ENCODE results near the gene DYNLT2B. TPM values are rescaled to one million over a fixed set of nuclear protein-coding genes. Genes with fewer than 3 reads are reported as not detected.
A peak's percentile ranks its signal among the peaks of the same experiment; 100 is the strongest.
"Not testable (repeated sequence)": the region's sequence is repeated elsewhere in the genome, so short reads cannot be mapped to it uniquely, and the experiment has no call there.

DYNLT2B gene
- total RNA-seq: 6.1 TPM
- long read RNA-seq, partial matches to known transcripts: 0 of 10 reads
- long read RNA-seq, other reads (novel, unspliced or antisense): 3 of 10 reads

GRCh38 chr3:196317687-196318467, at the start of gene DYNLT2B:
Gene DYNLT2B, minus strand, starts transcription at chr3:196318240. Its CDS starts 88 bp downstream, at chr3:196318152.
- peak; percentile 99 for ATAC-seq
- no peak for TF ChIP-seq CTCF (IDR thresholded peaks at IDR 0.05)
- intact Hi-C loops (cut with DNase I): no loop called here

GRCh38 chr3:196365736-196366135, 47.7 kb upstream of the DYNLT2B start:
- Histone ChIP-seq H3K4me1 (no peaks in the 10 kb centered on the region), H3K36me3 (peaks cover 67% of the 10 kb centered on the region), H3K27ac (no peak overlapping the region), H3K4me3 (no peak overlapping the region), H3K27me3 (ENCODE audit: low read depth) (no peaks in the 10 kb centered on the region), H3K9me3 (no peaks in the 10 kb centered on the region)
- intact Hi-C loops (cut with DNase I): no loop called here
- no peak for ATAC-seq
- TF ChIP-seq CTCF (IDR thresholded peaks at IDR 0.05): no peak
- DNase-seq: no peak

More at GRCh38 chr3:196317687-196318467, at the start of gene DYNLT2B:
- peak; percentile 92 for DNase-seq
- Histone ChIP-seq H3K27ac (peak within 1 kb of the TSS; percentile 93), H3K27me3 (ENCODE audit: low read depth) (no peaks in the 10 kb centered on the region), H3K4me1 (peaks cover 3% of the 10 kb centered on the region), H3K9me3 (no peaks in the 10 kb centered on the region), H3K36me3 (no peaks in the 10 kb centered on the region), H3K4me3 (peak within 1 kb of the TSS; percentile 88)

- no peak for TF ChIP-seq CTCF (IDR thresholded peaks at IDR 0.05)
- H3K4me1 ChIP-seq: no peaks in the 10 kb centered on the region
- H3K36me3 ChIP-seq: peaks cover 74% of the 10 kb centered on the region
- no peak overlapping the region for H3K27ac ChIP-seq
- H3K27me3 ChIP-seq (ENCODE audit: low read depth): no peaks in the 10 kb centered on the region
- ATAC-seq (no peak), DNase-seq (no peak)
- intact Hi-C loops (cut with DNase I): no loop called here
- no peaks in the 10 kb centered on the region for H3K9me3 ChIP-seq
- H3K4me3 ChIP-seq: no peak overlapping the region
Measured at GRCh38 chr3:196360586-196360985, 42.5 kb upstream of the DYNLT2B start.

- intact Hi-C loops (cut with DNase I); H3K27me3 ChIP-seq (ENCODE audit: low read depth); H3K4me1 ChIP-seq; ATAC-seq; H3K9me3 ChIP-seq; DNase-seq; H3K4me3 ChIP-seq; H3K27ac ChIP-seq: not testable (repeated sequence)
- peaks cover 94% of the 10 kb centered on the region for H3K36me3 ChIP-seq
Measured at GRCh38 chr3:196358540-196358939, 40.5 kb upstream of the DYNLT2B start.

DNA sequence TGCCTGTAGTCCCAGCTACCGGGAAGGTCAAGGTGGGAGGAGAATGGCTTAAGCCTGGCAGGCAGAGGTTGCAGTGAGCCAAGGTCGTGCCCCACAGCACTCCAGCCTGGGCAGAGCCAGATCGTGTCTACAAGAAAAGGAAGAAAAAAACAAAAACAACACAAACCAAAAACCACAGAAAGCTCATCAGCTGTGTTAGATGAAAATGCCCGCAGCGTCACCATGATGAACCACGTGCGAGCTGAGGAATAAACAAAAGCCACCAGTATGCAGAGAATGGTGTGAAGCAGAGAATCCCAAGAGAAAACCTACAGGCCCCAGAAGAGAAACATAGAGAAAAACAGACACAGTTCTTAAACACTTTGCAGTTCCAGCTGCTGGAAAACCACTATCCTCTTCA, 39.9 kb upstream of the DYNLT2B start:
- intact Hi-C loops (cut with DNase I): no loop called here
- Histone ChIP-seq H3K27ac (no peak overlapping the region), H3K4me3 (no peak overlapping the region), H3K4me1 (no peaks in the 10 kb centered on the region), H3K36me3 (peaks cover 100% of the 10 kb centered on the region), H3K27me3 (ENCODE audit: low read depth) (no peaks in the 10 kb centered on the region), H3K9me3 (no peaks in the 10 kb centered on the region)
- ATAC-seq (no peak), DNase-seq (no peak)
- no peak for TF ChIP-seq CTCF (IDR thresholded peaks at IDR 0.05)

GRCh38 chr3:196356556-196356955, 38.5 kb upstream of the DYNLT2B start:
- Histone ChIP-seq H3K27ac (no peak overlapping the region), H3K27me3 (ENCODE audit: low read depth) (no peaks in the 10 kb centered on the region), H3K36me3 (peaks cover 92% of the 10 kb centered on the region), H3K4me1 (no peaks in the 10 kb centered on the region), H3K4me3 (no peak overlapping the region), H3K9me3 (no peaks in the 10 kb centered on the region)
- TF ChIP-seq CTCF (IDR thresholded peaks at IDR 0.05): no peak
- DNase-seq: no peak
- ATAC-seq: no peak
- intact Hi-C loops (cut with DNase I): no loop called here
